Measurements from ENCODE around the gene ATIC.

GRCh38 chr2:215315301-215315700, 3.4 kb downstream of the ATIC start:
- TF ChIP-seq RAD21 (conservative IDR thresholded peaks at IDR 0.05) (no peak), EP300 (conservative IDR thresholded peaks at IDR 0.05; ENCODE audit: poor library complexity, severe bottlenecking) (no peak), EZH2 (IDR thresholded peaks at IDR 0.05; ENCODE audit: borderline replicate concordance, insufficient read depth, low read length, poor library complexity, severe bottlenecking) (no peak), MXI1 (conservative IDR thresholded peaks at IDR 0.05; ENCODE audit: poor library complexity, severe bottlenecking) (no peak), POLR2AphosphoS5 (IDR thresholded peaks at IDR 0.05) (no peak)
- TF ChIP-seq, protein P1, sequence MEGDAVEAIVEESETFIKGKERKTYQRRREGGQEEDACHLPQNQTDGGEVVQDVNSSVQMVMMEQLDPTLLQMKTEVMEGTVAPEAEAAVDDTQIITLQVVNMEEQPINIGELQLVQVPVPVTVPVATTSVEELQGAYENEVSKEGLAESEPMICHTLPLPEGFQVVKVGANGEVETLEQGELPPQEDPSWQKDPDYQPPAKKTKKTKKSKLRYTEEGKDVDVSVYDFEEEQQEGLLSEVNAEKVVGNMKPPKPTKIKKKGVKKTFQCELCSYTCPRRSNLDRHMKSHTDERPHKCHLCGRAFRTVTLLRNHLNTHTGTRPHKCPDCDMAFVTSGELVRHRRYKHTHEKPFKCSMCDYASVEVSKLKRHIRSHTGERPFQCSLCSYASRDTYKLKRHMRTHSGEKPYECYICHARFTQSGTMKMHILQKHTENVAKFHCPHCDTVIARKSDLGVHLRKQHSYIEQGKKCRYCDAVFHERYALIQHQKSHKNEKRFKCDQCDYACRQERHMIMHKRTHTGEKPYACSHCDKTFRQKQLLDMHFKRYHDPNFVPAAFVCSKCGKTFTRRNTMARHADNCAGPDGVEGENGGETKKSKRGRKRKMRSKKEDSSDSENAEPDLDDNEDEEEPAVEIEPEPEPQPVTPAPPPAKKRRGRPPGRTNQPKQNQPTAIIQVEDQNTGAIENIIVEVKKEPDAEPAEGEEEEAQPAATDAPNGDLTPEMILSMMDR (IDR thresholded peaks at IDR 0.05; ENCODE audit: poor library complexity, severe bottlenecking) = no peak

All from neural cell (in vitro differentiated cells).